NCI-H2029 (cell line): ENCODE results near the gene CEACAM16.
"Not testable (repeated sequence)": the region's sequence is repeated elsewhere in the genome, so short reads cannot be mapped to it uniquely, and the experiment has no call there.

Experiments used
- DNase-seq: peaks from one replicate; lab custom pipeline; 2025; lab: John Stamatoyannopoulos, UW

CEACAM16 gene

DNA sequence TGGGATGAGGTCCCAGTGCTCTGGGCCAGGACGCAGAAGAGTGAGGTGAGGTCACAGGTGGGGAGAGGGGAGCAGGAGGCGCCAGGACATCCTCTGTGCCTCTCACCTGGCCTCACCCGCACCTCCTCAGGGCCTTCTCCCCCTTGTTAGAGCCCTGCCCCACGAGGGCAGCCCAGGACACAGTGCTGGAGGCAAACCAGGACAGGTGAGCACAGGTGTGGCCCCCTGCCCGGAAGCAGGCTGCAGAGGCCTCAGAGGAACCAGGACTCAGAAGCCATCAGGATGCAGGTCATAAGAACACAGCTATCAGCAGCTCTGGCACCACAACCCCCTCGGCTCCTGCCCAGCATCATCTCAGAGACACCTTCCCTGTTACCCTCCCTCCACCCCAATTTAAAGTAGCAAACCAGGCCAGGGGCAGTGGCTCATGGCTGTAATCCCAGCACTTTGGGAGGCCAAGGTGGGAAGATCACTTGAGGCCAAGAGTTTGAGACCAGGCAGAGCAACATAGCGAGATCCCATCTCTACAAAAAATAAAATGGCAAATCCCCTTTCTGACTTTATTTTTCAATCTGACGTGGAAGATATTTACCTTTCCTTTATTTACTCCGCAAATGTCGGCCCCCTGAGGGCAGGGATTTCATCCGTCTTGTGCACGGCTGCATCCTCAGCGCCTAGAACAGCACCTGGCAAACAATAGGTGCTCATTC is at the start of gene CEACAM16:
TSS of gene CEACAM16 (plus strand) at position 660 of the 710 bp plus-strand sequence. CDS start 2,306 bp downstream, outside the sequence.
- DNase-seq: peak; percentile 6

DNA sequence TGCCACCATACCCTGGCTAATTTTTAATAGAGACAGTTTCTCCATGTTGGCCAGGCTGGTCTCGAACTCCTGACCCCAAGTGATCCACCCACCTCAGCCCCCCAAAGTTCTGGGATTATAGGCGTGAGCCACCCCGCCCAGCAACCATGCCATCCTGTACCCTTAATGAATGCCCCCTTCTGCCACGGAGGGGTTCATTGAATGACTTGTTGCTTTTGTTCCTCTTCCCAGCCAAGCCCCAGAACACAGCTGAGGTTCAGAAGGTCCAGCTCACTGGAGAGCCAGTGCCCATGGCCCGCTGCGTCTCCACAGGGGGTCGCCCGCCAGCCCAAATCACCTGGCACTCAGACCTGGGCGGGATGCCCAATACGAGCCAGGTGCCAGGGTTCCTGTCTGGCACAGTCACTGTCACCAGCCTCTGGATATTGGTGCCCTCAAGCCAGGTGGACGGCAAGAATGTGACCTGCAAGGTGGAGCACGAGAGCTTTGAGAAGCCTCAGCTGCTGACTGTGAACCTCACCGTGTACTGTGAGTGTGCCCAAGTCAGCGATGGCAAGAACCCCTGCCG is 49.3 kb upstream of the CEACAM16 start:
- DNase-seq: peak; percentile 48

GRCh38 chr19:44653343-44653742 is 45.6 kb upstream of the CEACAM16 start:
- no peak for DNase-seq

DNA sequence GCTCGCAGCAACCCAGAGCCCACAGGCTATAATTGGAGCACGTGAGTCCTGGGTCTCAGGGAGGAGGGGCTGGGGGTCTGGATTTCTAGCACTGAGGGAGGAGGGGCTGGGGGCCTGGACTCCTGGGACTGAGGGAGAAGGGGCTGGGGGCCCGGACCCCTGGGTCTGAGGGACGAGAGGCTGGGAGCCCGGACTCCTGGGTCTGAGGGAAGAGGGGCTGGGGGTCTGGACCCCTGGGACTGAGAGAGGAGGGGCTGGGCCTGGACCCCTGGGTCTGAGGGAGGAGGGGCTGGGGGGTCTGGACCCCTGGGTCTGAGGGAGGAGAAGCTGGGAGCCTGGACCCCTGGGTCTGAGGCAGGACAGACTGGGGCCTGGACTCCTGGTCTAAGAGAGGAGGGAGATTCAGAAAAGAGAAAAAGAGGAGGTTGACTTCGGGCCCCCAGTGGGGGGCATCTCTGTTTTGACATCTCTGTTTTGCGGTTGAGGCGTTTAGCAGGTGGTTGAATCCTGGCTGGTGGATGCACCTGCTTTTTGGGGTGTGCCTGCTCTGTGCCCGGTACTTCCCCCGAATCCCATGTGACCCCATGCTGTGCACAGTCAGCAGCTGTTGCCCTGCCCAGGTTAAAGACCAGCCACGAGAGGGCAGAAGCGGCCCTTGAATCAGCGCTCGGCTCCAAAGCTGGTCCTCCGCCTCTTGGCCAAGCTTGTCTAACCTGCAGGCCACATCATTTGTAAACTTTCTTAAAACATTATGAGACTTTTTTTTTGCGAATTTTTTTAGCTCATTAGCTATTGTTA is 44.8 kb upstream of the CEACAM16 start:
- DNase-seq: no peak

- DNase-seq: peak; percentile 7
Measured at GRCh38 chr19:44657211-44657921, 41.6 kb upstream of the CEACAM16 start.

- no peak for DNase-seq
Measured at GRCh38 chr19:44658069-44658733, 40.8 kb upstream of the CEACAM16 start.

GRCh38 chr19:44660081-44660480 is 38.9 kb upstream of the CEACAM16 start:
- peak; percentile 15 for DNase-seq

- no peak for DNase-seq
Measured at GRCh38 chr19:44661205-44661604, 37.7 kb upstream of the CEACAM16 start.

DNA sequence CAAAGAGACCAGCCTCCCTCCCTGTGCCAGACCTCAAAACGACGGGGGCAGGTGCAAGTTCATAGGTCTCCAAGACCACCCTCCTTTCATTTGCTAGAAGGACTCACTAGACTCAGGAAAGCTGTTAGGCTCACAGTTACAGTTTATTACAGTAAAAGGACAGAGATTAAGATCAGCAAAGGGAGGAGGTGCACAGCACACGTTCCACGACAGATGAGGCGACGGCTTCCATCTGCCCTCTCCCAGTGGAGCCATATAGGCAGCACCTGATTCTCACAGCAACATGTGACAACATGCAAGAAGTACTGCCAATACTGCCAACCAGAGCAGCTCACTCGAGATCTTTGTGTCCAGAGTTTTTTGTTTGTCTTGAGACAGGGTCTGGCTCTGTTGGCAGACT is 37.0 kb upstream of the CEACAM16 start:
- no peak for DNase-seq

- DNase-seq: no peak
Measured at GRCh38 chr19:44662691-44663385, 36.1 kb upstream of the CEACAM16 start.

DNA sequence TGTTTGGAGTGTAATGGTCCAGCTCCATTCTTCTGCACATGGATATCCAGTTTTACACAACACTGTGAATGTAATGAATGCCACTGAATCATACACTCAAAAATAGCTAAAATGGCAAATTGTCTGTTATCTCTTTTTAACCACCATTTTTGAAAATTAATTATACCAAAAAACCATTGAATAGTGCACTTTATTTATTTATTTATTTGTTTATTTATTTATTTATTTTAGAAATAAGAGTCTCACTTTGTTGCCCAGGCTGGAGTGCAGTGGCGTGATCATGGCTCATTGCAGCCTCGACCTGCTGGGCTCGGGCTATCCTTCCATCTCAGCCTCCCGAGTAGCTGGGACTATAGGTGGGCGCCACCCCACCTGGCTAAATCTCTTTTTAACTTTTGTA is 35.0 kb upstream of the CEACAM16 start:
- no peak for DNase-seq

DNA sequence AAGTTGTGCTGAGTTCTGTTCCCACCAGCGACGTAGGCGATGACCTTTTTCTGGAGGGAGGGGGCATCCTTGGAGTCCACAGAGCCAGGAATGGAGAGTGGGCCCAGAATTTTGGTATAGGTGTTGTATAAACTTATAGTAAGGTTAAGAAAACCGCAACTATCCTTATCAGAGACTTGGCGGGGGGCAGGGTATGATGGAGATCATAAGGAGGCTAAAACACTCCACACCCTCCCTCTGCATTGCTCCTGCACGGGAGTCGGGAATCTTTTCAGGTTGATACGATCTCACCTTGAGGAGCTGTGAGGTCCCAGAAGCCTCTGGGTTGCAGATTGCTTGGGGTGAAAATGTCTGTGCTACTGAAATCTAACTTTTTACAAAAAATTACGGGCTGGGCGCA is 34.0 kb upstream of the CEACAM16 start:
- DNase-seq: no peak

DNA sequence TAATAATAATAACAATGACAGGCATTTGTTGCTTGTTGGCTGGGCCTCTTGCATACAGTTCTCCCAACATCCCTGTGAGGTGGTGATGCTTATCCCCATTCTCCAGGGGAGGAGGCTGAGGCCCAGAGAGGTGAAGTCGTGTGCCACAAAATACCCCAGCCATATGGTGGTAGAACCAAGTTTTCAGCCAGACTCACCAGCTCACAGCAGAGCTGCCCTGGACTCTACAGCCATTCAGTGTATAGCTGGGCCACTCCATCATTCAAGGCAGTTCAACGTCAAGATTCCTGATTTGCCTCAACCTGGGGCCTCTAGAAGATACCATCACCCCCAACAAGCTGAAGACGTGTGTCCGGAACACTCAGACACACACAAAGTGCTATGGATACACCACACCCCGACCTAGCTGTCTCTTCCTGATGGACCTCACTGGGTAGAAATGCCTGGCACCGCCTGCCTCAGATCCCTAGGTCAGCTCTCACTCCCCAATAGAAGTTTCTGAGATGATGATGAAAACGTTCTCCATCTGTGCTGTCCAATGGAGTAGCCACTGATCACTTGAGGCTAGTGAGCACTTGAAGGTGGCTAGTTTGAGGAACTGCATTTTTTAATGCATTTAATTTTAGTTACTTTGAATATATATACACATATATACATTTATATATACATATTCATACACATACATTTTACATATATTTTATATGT is 31.9 kb upstream of the CEACAM16 start:
- DNase-seq: no peak

DNA sequence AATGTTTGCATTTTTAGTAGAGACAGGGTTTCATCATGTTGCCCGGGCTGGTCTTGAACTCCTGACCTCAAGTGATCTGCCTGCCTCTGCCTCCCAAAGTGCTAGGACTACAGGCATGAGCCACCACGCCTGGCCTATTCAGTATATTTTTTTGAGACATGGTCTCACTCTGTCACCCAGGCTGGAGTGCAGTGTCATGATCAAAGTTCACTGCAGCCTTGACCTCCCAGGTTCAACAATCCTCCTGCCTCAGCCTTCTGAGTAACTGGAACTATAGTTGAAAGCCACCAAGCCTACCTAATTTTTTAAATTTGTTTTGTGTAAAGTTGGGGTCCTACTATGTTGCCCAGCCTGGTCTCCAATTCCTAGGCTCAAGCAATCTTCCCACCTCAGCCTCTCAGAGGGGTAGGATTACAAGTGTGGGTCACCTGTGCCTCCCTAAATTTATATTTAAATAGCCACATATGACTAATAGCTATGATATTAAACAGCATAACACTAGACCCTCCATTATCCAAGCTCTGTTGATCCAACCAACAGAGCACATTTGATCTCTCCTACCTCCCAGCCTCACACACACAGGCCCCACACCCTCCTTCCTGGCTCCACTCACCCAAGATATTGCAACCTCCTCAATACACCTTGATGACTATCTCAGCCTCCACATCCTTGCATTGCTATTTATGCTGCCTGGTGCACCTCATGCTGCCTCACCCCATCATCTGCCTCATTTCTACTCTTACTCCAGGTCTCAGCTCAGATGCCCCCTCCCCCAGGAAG is 29.8 kb upstream of the CEACAM16 start:
- no peak for DNase-seq

DNA sequence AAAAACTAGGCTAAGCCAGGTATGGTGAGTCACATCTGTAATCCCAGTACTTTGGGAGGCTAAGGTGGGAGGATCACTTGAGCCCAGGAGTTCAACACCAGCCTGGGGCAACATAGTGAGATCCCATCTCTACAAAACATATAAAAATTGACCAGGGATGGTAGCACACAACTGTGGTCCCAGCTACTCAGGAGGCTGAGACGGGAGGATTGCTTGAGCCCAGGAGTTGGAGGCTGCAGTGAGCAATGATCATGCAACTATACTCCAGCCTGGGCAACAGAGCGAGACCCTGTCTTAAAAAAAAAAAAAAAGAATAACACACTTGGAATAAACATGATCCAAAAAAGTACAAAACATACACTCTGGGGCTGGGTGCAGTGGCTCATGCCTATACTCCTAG is 28.9 kb upstream of the CEACAM16 start:
- not testable (repeated sequence) for DNase-seq

DNA sequence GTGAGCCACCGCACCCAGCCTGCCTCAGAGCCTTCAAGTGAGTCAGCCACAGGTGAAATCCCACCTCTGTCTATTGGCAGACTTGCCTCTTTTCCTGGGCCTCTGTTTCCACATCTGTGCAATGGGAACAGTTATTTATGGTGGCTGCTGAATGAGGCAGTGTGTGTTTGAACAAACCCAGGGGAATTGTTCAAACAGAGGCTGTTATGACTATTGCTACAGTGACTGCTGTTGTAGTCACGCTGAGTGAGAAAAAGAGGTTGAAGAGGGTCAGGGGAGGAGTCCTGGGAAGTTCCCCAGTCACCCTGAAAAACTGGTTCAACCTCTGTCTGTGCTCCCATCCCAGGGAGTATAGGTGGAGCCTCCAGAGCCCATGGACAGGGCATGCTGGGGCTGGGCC is 27.6 kb upstream of the CEACAM16 start, which contains the start of gene CEACAM19:
TSS of gene CEACAM19 (plus strand) at position 83 of the 400 bp plus-strand sequence. CDS start 450 bp downstream, outside the sequence.
- no peak for DNase-seq

DNA sequence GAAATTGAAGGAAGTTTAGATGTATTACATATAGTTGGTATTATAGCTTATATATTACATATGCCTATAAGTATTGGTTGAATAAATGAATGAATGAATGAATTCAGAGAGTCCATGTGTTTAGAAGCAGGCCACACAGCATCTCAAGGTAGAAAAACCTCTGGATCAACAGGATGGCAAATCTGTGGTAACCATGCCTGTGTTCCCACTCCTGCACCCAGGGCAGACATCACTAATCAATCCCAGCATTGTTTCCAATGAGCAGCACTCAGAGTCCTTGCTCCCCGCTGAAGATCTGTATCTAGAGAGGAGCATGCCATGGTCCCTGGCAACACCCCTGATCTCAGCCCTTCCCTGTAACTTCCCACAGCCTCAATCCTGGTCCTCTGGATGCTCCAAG is 26.7 kb upstream of the CEACAM16 start:
- no peak for DNase-seq

GRCh38 chr19:44673510-44673909 is 25.4 kb upstream of the CEACAM16 start:
- no peak for DNase-seq

- DNase-seq: no peak
Measured at GRCh38 chr19:44675521-44675920, 23.4 kb upstream of the CEACAM16 start.
